HepG2 (cell line): ENCODE data around the gene PRICKLE2. TPM values are rescaled to one million over a fixed set of nuclear protein-coding genes. Genes with fewer than 3 reads are reported as not detected.

Source experiments
- ATAC-seq: fragments of 200-7000 bp; cut with Tn5 transposase; 3 replicates; pipeline ENCODE4 v1.9.1; 2020; ENCODE audit warnings: mild to moderate bottlenecking, moderate library complexity
- BruUV-seq: library from RNA; stranded (reverse); fragments of 400-500 nt; replicated peaks from 2 replicates; lab custom pipeline; 2021; lab: Mats Ljungman, UMichigan
- CTCF ChIA-PET: fragments of 300-600 bp; formaldehyde crosslinking; extraction: SDS; loops from one replicate; lab custom pipeline; 2021; ENCODE audit warnings: low total read pairs, inconsistent platforms, low intra/inter-chr PET ratio; lab: Yijun Ruan, JAX
- POLR2A ChIA-PET: fragments of 350-600 bp; sonication (Branson Sonifier 250); formaldehyde crosslinking; loops from one replicate; lab custom pipeline; 2020; ENCODE audit warnings: antibody characterized with exemption, inconsistent platforms; lab: Yijun Ruan, JAX
- DNase-seq: peaks from one replicate; pipeline ENCODE4 v3.0.0-alpha.2; 2015; ENCODE audit warnings: low spot score
- FAIRE-seq: peaks from 3 replicates; lab custom pipeline; 2011; peaks lifted over from hg19 to GRCh38; lab: Jason Lieb, UNC
- H2AFZ ChIP-seq: one replicate; pipeline ENCODE4 v1.6.1; 2011; ENCODE audit warnings: low read length, inconsistent platforms
- H3K27ac ChIP-seq: fragments of 300-600 bp; 3 replicates; pipeline ENCODE4 v1.8.0; 2011; ENCODE audit warnings: mixed run types, mild to moderate bottlenecking, mixed read lengths, low read length, inconsistent platforms; ENCODE audit not compliant: insufficient read depth; ENCODE audit errors: extremely low read length
- H3K27me3 ChIP-seq, 2 experiments: fragments of 200-600 bp in 1 of 2; 2 replicates in 1 of 2; 3 replicates in 1 of 2; pipeline versions ENCODE4 v1.6.0 to v1.8.0; 2011; ENCODE audit warnings: low read length in 2 of 2, mild to moderate bottlenecking in 2 of 2, moderate library complexity in 2 of 2, inconsistent platforms in 1 of 2; ENCODE audit not compliant: insufficient read depth in 2 of 2, control insufficient read depth in 1 of 2
- H3K36me3 ChIP-seq, 2 experiments: fragments of 200-600 bp in 1 of 2; replicated peaks in 1 of 2; 2 replicates in 1 of 2; 3 replicates in 1 of 2; pipeline versions ENCODE4 v1.5.1 to v1.8.0; 2011; ENCODE audit warnings: low read length in 2 of 2, inconsistent platforms in 1 of 2; ENCODE audit not compliant: insufficient read depth in 2 of 2, control insufficient read depth in 1 of 2
- H3K4me1 ChIP-seq: 2 replicates; pipeline ENCODE4 v1.5.1; 2012; ENCODE audit warnings: low read length, inconsistent platforms; ENCODE audit not compliant: insufficient read depth
- H3K4me2 ChIP-seq: 2 replicates; pipeline ENCODE4 v1.6.0; 2011; ENCODE audit warnings: low read depth, low read length, inconsistent platforms
- H3K4me3 ChIP-seq, 3 experiments: fragments of 200-600 bp in 1 of 3; sonication (generic), shearing (Covaris generic) in 1 of 3; replicated peaks in 1 of 3; 2 replicates each; pipeline ENCODE4 v1.5.1; 2011 to 2016; ENCODE audit warnings: low read length in 3 of 3, inconsistent platforms in 2 of 3, low read depth in 2 of 3, mild to moderate bottlenecking in 2 of 3, control low read depth in 1 of 3, mixed read lengths in 1 of 3; ENCODE audit not compliant: insufficient read depth in 1 of 3
- H3K79me2 ChIP-seq: one replicate; pipeline ENCODE4 v1.6.1; 2011; ENCODE audit warnings: low read length, inconsistent platforms; ENCODE audit not compliant: insufficient read depth
- H3K9ac ChIP-seq: 2 replicates; pipeline ENCODE4 v1.6.0; 2011; ENCODE audit warnings: mild to moderate bottlenecking, low read depth, low read length, inconsistent platforms; ENCODE audit not compliant: insufficient read depth
- H3K9me3 ChIP-seq: 2 replicates; pipeline ENCODE4 v1.5.1; 2012; ENCODE audit warnings: mild to moderate bottlenecking, low read length
- H4K20me1 ChIP-seq: 2 replicates; pipeline ENCODE4 v1.6.0; 2011; ENCODE audit warnings: inconsistent platforms, mild to moderate bottlenecking, low read length, moderate library complexity; ENCODE audit not compliant: insufficient read depth
- ATM ChIP-seq: fragments of 450-650 bp; IDR thresholded peaks from 2 replicates; pipeline ENCODE4 v1.7.1; 2017; ENCODE audit warnings: mild to moderate bottlenecking, borderline replicate concordance
- ELF3 ChIP-seq: IDR thresholded peaks from 2 replicates; pipeline ENCODE4 v1.6.1; 2016; ENCODE audit warnings: missing genetic modification reagents, missing compliant biosample characterization
- in situ Hi-C: cut with HindIII; loops from 2 replicates; pipeline ENCODE4 v1.10.0; 2017; ENCODE audit warnings: low pct_unique_long_range_greater_than_20kb; ENCODE audit not compliant: extremely low pct_ligation_motif_present
- intact Hi-C: fragments of 100-400 bp; cut with micrococcal nuclease; formaldehyde crosslinking; loops from one replicate; pipeline ENCODE4 v1.10.0; 2022; ENCODE audit not compliant: unreplicated experiment
- polyA plus RNA-seq, 8 experiments: library from polyadenylated mRNA; depleted of rRNA in 3 of 8; stranded (reverse) in 7 of 8; unstranded in 1 of 8; fragments of >200 nt; fragmentation: Illumina TruSeq in 4 of 8; extraction: Trizol in 4 of 8; gene quantifications; 2 replicates each; pipeline versions ENCODE4 v1.2.1 to v1.2.3, GENCODE V29; 2011 to 2016; ENCODE audit warnings: low read depth in 4 of 8, missing spikeins in 1 of 8, mixed read lengths in 1 of 8; ENCODE audit not compliant: insufficient read depth in 1 of 8
- total RNA-seq, 5 experiments: library from RNA; depleted of rRNA; stranded (reverse); fragments of >200 nt; fragmentation: Illumina TruSeq; extraction: Trizol; gene quantifications; 2 replicates each; pipeline ENCODE4 v1.2.3, GENCODE V29; 2016; ENCODE audit warnings: low read depth in 1 of 5
- TF ChIP-seq, protein P1 (sequence below), 2 experiments: IDR thresholded peaks; 2 replicates each; pipeline ENCODE4 v1.6.1; 2011 to 2012; ENCODE audit warnings: low read length in 2 of 2, borderline replicate concordance in 1 of 2, low read depth in 1 of 2, mild to moderate bottlenecking in 1 of 2, moderate library complexity in 1 of 2
- TF ChIP-seq, protein P2 (sequence below): sonication (generic); formaldehyde crosslinking; IDR thresholded peaks from 2 replicates; pipeline ENCODE4 v1.8.0; 2022; ENCODE audit warnings: missing genetic modification reagents, mild to moderate bottlenecking, moderate library complexity, borderline replicate concordance

The PRICKLE2 gene
- total and polyA plus RNA-seq, 2 of the 13 experiments (the other 11 are each of a cell fraction or from before 2014, with no cell fraction given): 0.01 to 0.07 TPM

DNA sequence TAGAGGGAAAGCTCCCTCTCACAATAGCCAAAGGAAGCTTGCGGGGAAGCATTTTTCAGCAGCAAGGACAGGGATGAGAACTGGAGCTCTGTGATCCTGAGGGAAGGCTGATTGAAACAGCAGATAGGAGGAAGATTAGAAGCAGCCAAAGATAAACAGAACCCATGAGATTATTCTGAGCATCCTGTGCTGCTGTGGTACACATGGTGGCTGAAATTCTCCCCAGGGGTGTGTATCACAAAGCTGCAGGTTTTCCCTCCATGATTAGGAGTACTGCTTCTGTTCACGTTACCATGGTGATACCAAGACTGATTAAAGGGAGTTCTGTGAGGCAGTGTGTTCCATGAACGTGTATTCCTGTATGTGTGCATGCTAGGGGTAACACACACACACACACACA lies 171.7 kb downstream of the PRICKLE2 start (continued):
- TF ChIP-seq, protein P1, sequence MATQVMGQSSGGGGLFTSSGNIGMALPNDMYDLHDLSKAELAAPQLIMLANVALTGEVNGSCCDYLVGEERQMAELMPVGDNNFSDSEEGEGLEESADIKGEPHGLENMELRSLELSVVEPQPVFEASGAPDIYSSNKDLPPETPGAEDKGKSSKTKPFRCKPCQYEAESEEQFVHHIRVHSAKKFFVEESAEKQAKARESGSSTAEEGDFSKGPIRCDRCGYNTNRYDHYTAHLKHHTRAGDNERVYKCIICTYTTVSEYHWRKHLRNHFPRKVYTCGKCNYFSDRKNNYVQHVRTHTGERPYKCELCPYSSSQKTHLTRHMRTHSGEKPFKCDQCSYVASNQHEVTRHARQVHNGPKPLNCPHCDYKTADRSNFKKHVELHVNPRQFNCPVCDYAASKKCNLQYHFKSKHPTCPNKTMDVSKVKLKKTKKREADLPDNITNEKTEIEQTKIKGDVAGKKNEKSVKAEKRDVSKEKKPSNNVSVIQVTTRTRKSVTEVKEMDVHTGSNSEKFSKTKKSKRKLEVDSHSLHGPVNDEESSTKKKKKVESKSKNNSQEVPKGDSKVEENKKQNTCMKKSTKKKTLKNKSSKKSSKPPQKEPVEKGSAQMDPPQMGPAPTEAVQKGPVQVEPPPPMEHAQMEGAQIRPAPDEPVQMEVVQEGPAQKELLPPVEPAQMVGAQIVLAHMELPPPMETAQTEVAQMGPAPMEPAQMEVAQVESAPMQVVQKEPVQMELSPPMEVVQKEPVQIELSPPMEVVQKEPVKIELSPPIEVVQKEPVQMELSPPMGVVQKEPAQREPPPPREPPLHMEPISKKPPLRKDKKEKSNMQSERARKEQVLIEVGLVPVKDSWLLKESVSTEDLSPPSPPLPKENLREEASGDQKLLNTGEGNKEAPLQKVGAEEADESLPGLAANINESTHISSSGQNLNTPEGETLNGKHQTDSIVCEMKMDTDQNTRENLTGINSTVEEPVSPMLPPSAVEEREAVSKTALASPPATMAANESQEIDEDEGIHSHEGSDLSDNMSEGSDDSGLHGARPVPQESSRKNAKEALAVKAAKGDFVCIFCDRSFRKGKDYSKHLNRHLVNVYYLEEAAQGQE (IDR thresholded peaks at IDR 0.05; ENCODE audit: borderline replicate concordance in 1 of 2, low read depth in 1 of 2, low read length in 2 of 2): no peak
- TF ChIP-seq, protein P2, sequence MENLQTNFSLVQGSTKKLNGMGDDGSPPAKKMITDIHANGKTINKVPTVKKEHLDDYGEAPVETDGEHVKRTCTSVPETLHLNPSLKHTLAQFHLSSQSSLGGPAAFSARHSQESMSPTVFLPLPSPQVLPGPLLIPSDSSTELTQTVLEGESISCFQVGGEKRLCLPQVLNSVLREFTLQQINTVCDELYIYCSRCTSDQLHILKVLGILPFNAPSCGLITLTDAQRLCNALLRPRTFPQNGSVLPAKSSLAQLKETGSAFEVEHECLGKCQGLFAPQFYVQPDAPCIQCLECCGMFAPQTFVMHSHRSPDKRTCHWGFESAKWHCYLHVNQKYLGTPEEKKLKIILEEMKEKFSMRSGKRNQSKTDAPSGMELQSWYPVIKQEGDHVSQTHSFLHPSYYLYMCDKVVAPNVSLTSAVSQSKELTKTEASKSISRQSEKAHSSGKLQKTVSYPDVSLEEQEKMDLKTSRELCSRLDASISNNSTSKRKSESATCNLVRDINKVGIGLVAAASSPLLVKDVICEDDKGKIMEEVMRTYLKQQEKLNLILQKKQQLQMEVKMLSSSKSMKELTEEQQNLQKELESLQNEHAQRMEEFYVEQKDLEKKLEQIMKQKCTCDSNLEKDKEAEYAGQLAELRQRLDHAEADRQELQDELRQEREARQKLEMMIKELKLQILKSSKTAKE: no peak
- TF ChIP-seq ATM: no peak

DNA sequence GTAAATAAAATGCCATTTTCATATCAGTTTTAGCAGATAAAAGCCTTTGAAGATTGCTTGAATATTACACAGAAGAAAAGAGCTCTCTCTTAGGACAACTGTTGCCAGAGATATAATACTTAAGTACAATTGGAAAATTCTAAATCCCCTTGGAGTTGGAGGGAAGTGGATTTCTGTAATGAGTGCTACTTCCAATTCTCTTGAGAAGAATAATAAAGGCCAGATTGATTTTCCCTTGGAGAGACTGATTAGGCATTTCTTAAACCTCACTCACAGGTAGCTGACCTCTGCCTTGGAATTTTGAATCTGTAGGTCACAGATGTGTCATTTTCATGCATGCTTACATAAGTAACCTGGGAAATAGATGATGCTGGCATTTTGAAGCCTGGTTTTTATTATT lies 172.1 kb downstream of the PRICKLE2 start:
- Histone ChIP-seq H3K27me3 (peaks cover 0 to 5% of the 10 kb centered on the region in 2 experiments; a peak in 1 of 5 replicates), H3K79me2 (no peaks in the 10 kb centered on the region), H3K36me3 (no peaks in the 10 kb centered on the region), H3K4me2 (no peak overlapping the region), H3K4me1 (no peaks in the 10 kb centered on the region), H3K27ac (no peak overlapping the region), H3K9ac (no peak overlapping the region), H3K9me3 (no peaks in the 10 kb centered on the region), H3K4me3 (no peak overlapping the region), H2AFZ (no peak overlapping the region), H4K20me1 (no peaks in the 10 kb centered on the region)
- ATAC-seq: no peak
- TF ChIP-seq ELF3 (CRISPR knock-in tag): no peak
- no peak for DNase-seq
- intact Hi-C loops (no loop called here), in situ Hi-C loops (no loop called here)
- ChIA-PET CTCF (no interaction called here), POLR2A (no interaction called here)
- no peak for FAIRE-seq
- BruUV-seq: no TSS peak
